ENCODE results near the gene UBTD1.

DNA sequence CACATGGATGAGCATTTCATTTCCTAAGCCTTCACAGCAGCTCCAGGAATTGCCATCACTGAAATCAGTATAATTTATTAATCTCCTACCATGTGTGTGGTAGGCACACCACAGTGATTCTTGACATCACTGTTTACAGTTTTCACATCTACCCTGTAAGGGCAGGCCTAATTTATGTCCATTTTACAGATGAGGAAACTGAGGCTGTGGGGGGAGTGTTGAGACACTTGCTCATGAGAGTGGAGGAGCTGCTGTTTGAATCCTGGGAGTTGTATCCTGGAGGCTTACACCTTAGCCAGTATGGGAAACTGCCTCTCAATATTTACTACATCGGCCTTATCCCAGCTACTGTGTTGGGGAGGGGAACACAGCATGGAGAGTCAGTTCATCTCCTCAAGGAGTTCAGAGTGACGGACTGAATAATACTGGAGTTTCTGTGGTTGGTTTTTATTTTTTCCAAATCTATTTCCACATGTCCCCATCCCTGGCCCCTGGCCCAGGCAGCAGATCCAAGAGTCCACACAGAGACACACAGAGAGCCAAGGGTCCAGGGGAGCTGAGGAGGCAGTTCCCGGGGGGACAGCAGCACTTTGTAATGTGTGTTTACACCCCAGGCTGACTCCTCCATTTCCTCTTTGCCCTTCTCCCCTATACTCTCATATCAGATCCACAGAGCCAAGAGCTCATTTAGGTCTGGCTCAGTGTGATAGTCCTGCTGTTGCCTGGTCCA lies 13.2 kb downstream of the UBTD1 start:
- TF ChIP-seq, protein P1, sequence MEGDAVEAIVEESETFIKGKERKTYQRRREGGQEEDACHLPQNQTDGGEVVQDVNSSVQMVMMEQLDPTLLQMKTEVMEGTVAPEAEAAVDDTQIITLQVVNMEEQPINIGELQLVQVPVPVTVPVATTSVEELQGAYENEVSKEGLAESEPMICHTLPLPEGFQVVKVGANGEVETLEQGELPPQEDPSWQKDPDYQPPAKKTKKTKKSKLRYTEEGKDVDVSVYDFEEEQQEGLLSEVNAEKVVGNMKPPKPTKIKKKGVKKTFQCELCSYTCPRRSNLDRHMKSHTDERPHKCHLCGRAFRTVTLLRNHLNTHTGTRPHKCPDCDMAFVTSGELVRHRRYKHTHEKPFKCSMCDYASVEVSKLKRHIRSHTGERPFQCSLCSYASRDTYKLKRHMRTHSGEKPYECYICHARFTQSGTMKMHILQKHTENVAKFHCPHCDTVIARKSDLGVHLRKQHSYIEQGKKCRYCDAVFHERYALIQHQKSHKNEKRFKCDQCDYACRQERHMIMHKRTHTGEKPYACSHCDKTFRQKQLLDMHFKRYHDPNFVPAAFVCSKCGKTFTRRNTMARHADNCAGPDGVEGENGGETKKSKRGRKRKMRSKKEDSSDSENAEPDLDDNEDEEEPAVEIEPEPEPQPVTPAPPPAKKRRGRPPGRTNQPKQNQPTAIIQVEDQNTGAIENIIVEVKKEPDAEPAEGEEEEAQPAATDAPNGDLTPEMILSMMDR (IDR thresholded peaks at IDR 0.05; ENCODE audit: insufficient read depth, low read length, poor library complexity, severe bottlenecking) = no peak
- no peak for TF ChIP-seq EZH2phosphoT487 (conservative IDR thresholded peaks at IDR 0.05; ENCODE audit: low read length)

Data from SU-DHL-6 (cell line).